DND-41 (cell line): ENCODE results near the gene CAPN5.

Experiments used
- ATAC-seq: fragments of 200-7000 bp; cut with Tn5 transposase; 3 replicates; pipeline ENCODE4 v1.9.1; 2021; ENCODE audit warnings: low read depth; ENCODE audit not compliant: insufficient read depth
- DNase-seq: peaks from one replicate; pipeline ENCODE4 v3.0.0-alpha.2; 2020
- H2AFZ ChIP-seq: 2 replicates; pipeline ENCODE4 v1.6.0; 2012; ENCODE audit warnings: low read depth, low read length
- H3K27ac ChIP-seq: 2 replicates; pipeline ENCODE4 v1.5.1; 2012; ENCODE audit warnings: low read length, inconsistent platforms
- H3K27me3 ChIP-seq: fragments of 200-600 bp; sonication (generic); 2 replicates; pipeline ENCODE4 v1.6.0; 2012; ENCODE audit warnings: low read length, mild to moderate bottlenecking, inconsistent platforms; ENCODE audit not compliant: insufficient read depth, poor library complexity
- H3K36me3 ChIP-seq: 2 replicates; pipeline ENCODE4 v1.5.1; 2012; ENCODE audit warnings: low read length, inconsistent platforms; ENCODE audit not compliant: insufficient read depth
- H3K4me1 ChIP-seq: 2 replicates; pipeline ENCODE4 v1.5.1; 2012; ENCODE audit warnings: mild to moderate bottlenecking, low read length; ENCODE audit not compliant: insufficient read depth
- H3K4me2 ChIP-seq: 2 replicates; pipeline ENCODE4 v1.6.0; 2012; ENCODE audit warnings: mild to moderate bottlenecking, moderate library complexity, low read length, inconsistent platforms; ENCODE audit not compliant: insufficient read depth
- H3K4me3 ChIP-seq, 2 experiments: fragments of 200-600 bp in 1 of 2; shearing (Covaris generic) in 1 of 2; 2 replicates each; pipeline ENCODE4 v1.5.1; 2012 to 2016; ENCODE audit warnings: inconsistent platforms in 2 of 2, low read length in 2 of 2, mild to moderate bottlenecking in 2 of 2, low read depth in 1 of 2, moderate library complexity in 1 of 2
- H3K79me2 ChIP-seq: 2 replicates; pipeline ENCODE4 v1.6.0; 2012; ENCODE audit warnings: low read length, inconsistent platforms; ENCODE audit not compliant: insufficient read depth
- H3K9ac ChIP-seq: 2 replicates; pipeline ENCODE4 v1.6.0; 2012; ENCODE audit warnings: low read depth, mild to moderate bottlenecking, inconsistent platforms, low read length, moderate library complexity
- H3K9me3 ChIP-seq: 2 replicates; pipeline ENCODE4 v1.5.1; 2012; ENCODE audit warnings: low read length, moderate library complexity, mild to moderate bottlenecking, inconsistent platforms; ENCODE audit not compliant: insufficient read depth, severe bottlenecking
- H4K20me1 ChIP-seq: 2 replicates; pipeline ENCODE4 v1.6.0; 2012; ENCODE audit warnings: low read length; ENCODE audit not compliant: insufficient read depth
- EZH2 ChIP-seq: IDR thresholded peaks from 3 replicates; pipeline ENCODE4 v1.6.1; 2012; ENCODE audit warnings: borderline replicate concordance, low read depth, mild to moderate bottlenecking, moderate library complexity, low read length, inconsistent platforms; ENCODE audit not compliant: severe bottlenecking
- TF ChIP-seq, protein P1 (sequence below): IDR thresholded peaks from 2 replicates; pipeline ENCODE4 v1.5.1; 2012; ENCODE audit warnings: borderline replicate concordance, low read length, moderate library complexity, mild to moderate bottlenecking; ENCODE audit not compliant: poor library complexity, severe bottlenecking; ENCODE audit errors: extremely low read depth

The CAPN5 gene

GRCh38 chr11:77159219-77159936, 92.6 kb downstream of the CAPN5 start:
- Histone ChIP-seq H3K9me3 (no peaks in the 10 kb centered on the region), H3K27me3 (no peaks in the 10 kb centered on the region), H3K4me3 (no peak overlapping the region), H3K4me2 (no peak overlapping the region), H4K20me1 (no peaks in the 10 kb centered on the region), H2AFZ (no peak overlapping the region), H3K9ac (no peak overlapping the region), H3K4me1 (peaks cover 4% of the 10 kb centered on the region), H3K27ac (no peak overlapping the region), H3K36me3 (no peaks in the 10 kb centered on the region), H3K79me2 (no peaks in the 10 kb centered on the region)
- DNase-seq: no peak
- ATAC-seq: no peak
- TF ChIP-seq, protein P1, sequence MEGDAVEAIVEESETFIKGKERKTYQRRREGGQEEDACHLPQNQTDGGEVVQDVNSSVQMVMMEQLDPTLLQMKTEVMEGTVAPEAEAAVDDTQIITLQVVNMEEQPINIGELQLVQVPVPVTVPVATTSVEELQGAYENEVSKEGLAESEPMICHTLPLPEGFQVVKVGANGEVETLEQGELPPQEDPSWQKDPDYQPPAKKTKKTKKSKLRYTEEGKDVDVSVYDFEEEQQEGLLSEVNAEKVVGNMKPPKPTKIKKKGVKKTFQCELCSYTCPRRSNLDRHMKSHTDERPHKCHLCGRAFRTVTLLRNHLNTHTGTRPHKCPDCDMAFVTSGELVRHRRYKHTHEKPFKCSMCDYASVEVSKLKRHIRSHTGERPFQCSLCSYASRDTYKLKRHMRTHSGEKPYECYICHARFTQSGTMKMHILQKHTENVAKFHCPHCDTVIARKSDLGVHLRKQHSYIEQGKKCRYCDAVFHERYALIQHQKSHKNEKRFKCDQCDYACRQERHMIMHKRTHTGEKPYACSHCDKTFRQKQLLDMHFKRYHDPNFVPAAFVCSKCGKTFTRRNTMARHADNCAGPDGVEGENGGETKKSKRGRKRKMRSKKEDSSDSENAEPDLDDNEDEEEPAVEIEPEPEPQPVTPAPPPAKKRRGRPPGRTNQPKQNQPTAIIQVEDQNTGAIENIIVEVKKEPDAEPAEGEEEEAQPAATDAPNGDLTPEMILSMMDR: no peak
- no peak for TF ChIP-seq EZH2

GRCh38 chr11:77159937-77160495, 93.2 kb downstream of the CAPN5 start:
- Histone ChIP-seq H3K9me3 (no peaks in the 10 kb centered on the region), H3K27ac (no peak overlapping the region), H3K4me1 (no peaks in the 10 kb centered on the region), H3K27me3 (no peaks in the 10 kb centered on the region), H3K36me3 (no peaks in the 10 kb centered on the region), H3K4me2 (no peak overlapping the region), H4K20me1 (no peaks in the 10 kb centered on the region), H2AFZ (no peak overlapping the region), H3K4me3 (no peak overlapping the region), H3K79me2 (no peaks in the 10 kb centered on the region), H3K9ac (no peak overlapping the region)
- no peak for DNase-seq
- no peak for ATAC-seq
- no peak for TF ChIP-seq EZH2
- TF ChIP-seq, protein P1: no peak

DNA sequence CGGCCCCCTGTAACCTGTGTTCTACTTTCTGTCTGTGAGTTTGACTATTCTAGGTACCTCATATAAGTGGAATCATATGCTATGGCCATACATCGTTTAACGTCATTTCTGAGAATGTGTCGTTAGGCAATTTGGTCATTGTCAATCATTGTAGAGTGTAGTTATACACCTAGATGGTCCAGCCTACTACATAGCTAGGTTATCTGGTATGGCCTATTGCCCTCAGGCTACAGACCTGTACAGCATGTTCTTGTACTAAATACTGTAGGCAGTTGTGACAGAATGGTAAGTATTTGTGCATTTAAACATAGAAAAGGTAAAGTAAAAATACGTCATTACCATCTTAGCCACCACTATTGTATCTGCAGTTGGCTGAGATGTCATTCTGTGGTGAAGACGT, 96.5 kb downstream of the CAPN5 start:
- no peak overlapping the region for H3K4me2 ChIP-seq
- H3K36me3 ChIP-seq: no peaks in the 10 kb centered on the region
- no peak overlapping the region for H3K9ac ChIP-seq
- no peak overlapping the region for H3K4me3 ChIP-seq
- H2AFZ ChIP-seq: no peak overlapping the region
- no peaks in the 10 kb centered on the region for H3K9me3 ChIP-seq
- no peak overlapping the region for H3K27ac ChIP-seq
- ATAC-seq (no peak), DNase-seq (no peak)
- H4K20me1 ChIP-seq: no peaks in the 10 kb centered on the region
- no peaks in the 10 kb centered on the region for H3K79me2 ChIP-seq
- H3K27me3 ChIP-seq: no peaks in the 10 kb centered on the region
- TF ChIP-seq, protein P1: no peak
- TF ChIP-seq EZH2: no peak
- H3K4me1 ChIP-seq: no peaks in the 10 kb centered on the region
